Central memory CD8-positive, alpha-beta T cell (primary cell): ENCODE data around the gene ITIH1.

Source experiments
- ATAC-seq: fragments of 150-1000 bp; cut with Tn5 transposase; replicated peaks from 2 replicates; pipeline ENCODE4 v1.10.0; 2022; ENCODE audit warnings: mild to moderate bottlenecking, moderate FRiP score, moderate number of reproducible peaks; ENCODE audit not compliant: poor library complexity, severe bottlenecking; ENCODE audit errors: extremely low read depth
- DNase-seq, 2 donors: peaks; one replicate each; pipeline ENCODE4 v3.0.0; 2021; ENCODE audit warnings: low spot score in 2 of 2
- H3K27ac Mint-ChIP-seq: one replicate; pipeline ENCODE4 v1.8.0; 2022; ENCODE audit warnings: low read depth, mild to moderate bottlenecking, moderate library complexity, mixed read lengths
- H3K27me3 Mint-ChIP-seq: one replicate; pipeline ENCODE4 v1.8.0; 2022; ENCODE audit warnings: mixed read lengths
- H3K36me3 Mint-ChIP-seq: one replicate; pipeline ENCODE4 v1.8.0; 2022; ENCODE audit warnings: mild to moderate bottlenecking, moderate library complexity, mixed read lengths; ENCODE audit not compliant: insufficient read depth
- H3K4me1 Mint-ChIP-seq: one replicate; pipeline ENCODE4 v1.8.0; 2022; ENCODE audit warnings: mixed read lengths
- H3K4me3 Mint-ChIP-seq: one replicate; pipeline ENCODE4 v1.8.0; 2022; ENCODE audit warnings: mild to moderate bottlenecking, moderate library complexity, mixed read lengths
- H3K9me3 Mint-ChIP-seq: one replicate; pipeline ENCODE4 v1.8.0; 2022; ENCODE audit warnings: mixed read lengths

ITIH1 gene

DNA sequence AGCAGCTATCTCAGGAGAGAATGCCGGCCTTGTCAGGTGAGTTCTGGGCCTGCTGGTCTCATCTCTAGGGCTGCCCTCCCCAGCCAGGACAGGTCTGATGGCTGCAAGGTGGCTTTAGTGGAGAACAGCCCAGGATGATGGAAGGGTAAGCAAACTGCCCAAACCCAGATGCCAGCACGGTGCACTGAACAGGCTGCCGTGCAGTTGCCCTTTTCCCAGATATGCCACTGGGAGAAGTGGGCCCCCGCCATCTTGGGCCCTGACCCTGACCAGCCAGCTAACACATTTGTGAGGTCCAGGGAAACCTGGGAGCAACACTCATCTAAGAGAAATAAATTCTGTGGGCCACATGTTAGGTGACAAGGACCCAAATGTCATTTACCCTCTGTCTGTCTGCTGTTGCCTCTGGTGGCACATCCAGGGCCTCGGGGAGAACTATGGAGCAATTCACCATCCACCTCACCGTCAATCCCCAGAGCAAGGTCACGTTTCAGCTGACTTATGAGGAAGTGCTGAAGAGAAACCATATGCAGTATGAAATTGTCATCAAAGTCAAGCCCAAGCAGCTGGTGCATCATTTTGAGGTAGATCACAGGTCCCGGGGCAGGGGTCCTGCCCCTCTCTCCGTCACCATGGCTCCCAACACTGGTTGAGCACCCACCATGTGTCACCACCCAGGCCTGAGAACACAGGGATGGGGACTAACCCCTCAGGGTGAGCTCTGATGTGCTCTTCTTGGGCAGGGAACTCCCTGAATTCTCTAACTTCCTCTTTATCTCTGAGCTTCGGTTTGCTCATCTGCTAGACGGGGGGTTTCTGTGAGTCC lies 1.8 kb downstream of the ITIH1 start:
- peak; percentile 46 for ATAC-seq
- no peaks in the 10 kb centered on the region for H3K36me3 Mint-ChIP-seq
- H3K27me3 Mint-ChIP-seq, result peaks cover 18% of the 10 kb centered on the region
- no peak overlapping the region for H3K4me3 Mint-ChIP-seq
- no peaks in the 10 kb centered on the region for H3K9me3 Mint-ChIP-seq
- peaks cover 5% of the 10 kb centered on the region for H3K4me1 Mint-ChIP-seq
- no peak overlapping the region for H3K27ac Mint-ChIP-seq
- peak in 1 of 2 donors; percentile 5 for DNase-seq

DNA sequence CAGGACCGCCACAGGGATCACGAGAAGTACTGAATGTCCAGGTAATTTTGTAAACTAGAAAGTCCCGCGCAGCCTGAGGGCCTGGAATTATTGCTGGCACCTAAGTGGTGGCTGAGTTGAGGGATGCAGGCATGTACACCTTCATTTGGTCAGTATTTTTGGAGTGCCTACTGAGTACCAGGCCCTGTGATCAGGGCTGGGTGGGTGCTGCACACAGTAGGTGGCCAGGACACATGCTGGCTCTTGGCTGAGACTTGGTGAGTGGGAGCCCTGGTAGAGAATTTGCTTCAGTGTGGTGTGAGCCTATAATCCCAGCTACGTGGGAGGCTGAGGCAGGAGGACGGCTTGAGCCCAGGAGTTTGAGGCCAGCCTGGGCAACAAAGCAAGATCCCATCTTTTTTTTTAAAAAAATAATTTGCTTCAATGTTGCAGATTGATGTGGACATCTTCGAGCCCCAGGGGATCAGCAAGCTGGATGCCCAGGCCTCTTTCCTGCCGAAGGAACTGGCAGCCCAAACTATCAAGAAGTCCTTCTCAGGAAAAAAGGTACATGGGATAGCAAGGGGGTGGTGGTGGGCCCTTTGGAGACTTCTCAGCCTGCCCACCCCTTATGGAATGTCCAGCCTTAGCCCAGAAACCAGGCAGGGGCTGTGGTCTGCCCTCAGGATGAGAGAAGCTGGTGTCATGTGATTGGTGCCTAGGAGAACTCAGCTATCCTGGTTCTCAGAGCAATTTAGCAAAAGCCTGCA lies 2.6 kb downstream of the ITIH1 start:
- Mint-ChIP-seq H3K27me3 (peaks cover 18% of the 10 kb centered on the region), H3K36me3 (no peaks in the 10 kb centered on the region), H3K4me1 (peaks cover 5% of the 10 kb centered on the region), H3K27ac (no peak overlapping the region), H3K9me3 (no peaks in the 10 kb centered on the region), H3K4me3 (no peak overlapping the region)
- ATAC-seq (no peak), DNase-seq (no peak)

DNA sequence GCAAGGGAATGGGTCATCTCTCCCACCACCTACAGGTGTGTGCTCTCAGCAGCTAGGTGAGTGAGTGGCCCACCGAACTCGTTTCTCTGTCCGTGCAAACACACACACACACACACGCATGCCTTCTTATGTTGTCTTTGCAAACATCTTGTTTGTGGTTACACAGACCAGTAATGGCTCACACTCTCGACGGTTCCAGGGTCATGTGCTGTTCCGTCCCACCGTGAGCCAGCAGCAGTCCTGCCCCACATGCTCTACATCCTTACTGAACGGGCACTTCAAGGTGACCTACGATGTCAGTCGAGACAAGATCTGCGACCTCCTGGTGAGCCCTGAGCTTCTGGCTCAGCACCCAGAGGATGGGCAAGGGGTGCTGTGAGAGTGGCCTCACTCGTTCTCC lies 4.3 kb downstream of the ITIH1 start:
- Mint-ChIP-seq H3K27ac (no peak overlapping the region), H3K4me1 (peaks cover 5% of the 10 kb centered on the region), H3K36me3 (no peaks in the 10 kb centered on the region), H3K4me3 (no peak overlapping the region), H3K27me3 (peaks cover 18% of the 10 kb centered on the region), H3K9me3 (no peaks in the 10 kb centered on the region)
- DNase-seq, result no peak
- ATAC-seq, result no peak

DNA sequence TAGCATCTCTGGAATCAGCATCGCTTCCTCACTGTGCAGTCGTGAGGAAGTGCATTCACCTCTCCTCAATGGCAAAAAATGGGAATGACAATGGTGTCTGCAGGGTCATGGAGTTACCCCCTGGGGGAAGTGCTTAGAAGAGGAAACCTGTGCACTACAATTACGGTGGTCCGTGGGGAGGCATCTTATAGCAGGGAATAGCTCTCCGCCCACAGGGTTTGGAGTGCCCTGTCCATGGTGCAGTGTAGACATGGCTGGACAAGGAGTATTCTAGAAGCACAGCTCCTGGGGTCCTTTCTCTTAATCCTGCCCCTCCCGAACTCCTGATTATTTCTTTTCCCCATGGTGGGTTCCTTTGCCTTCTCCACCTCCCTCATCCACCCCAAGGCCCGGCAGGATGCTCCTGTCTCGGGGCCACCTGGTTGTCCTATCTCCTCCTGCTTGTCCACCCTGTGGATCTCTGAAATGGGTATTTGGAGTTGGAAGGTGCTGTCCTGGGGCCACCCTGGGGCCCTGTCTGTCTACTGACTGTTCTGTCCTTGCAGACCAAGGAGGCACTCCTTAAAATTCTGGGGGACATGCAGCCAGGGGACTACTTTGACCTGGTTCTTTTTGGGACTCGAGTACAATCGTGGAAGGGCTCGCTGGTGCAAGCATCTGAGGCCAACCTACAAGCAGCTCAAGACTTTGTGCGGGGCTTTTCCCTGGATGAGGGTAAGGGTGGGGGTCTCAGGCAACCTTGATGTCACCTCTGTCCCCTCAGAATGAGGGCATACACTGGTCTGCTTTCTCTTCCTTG lies 5.2 kb downstream of the ITIH1 start:
- ATAC-seq (no peak), DNase-seq (no peak)
- Mint-ChIP-seq H3K4me3 (no peak overlapping the region), H3K27ac (no peak overlapping the region), H3K9me3 (no peaks in the 10 kb centered on the region), H3K36me3 (no peaks in the 10 kb centered on the region), H3K4me1 (peaks cover 5% of the 10 kb centered on the region), H3K27me3 (peaks cover 18% of the 10 kb centered on the region)

DNA sequence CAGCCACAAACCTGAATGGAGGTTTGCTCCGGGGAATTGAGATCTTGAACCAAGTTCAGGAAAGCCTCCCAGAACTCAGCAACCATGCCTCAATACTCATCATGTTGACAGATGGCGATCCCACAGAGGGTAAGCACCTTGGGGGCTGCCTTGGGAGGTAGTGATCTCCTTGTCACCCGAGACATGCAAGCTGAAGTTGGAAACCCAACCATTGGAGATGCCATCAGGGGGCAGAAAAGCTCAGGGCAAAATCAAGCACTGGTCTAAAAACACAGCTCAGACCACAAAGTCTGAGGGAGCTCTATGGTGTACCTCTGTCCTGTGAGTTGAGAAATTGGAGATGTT lies 5.8 kb downstream of the ITIH1 start:
- no peak overlapping the region for H3K27ac Mint-ChIP-seq
- H3K27me3 Mint-ChIP-seq, result peaks cover 17% of the 10 kb centered on the region
- no peak for DNase-seq

DNA sequence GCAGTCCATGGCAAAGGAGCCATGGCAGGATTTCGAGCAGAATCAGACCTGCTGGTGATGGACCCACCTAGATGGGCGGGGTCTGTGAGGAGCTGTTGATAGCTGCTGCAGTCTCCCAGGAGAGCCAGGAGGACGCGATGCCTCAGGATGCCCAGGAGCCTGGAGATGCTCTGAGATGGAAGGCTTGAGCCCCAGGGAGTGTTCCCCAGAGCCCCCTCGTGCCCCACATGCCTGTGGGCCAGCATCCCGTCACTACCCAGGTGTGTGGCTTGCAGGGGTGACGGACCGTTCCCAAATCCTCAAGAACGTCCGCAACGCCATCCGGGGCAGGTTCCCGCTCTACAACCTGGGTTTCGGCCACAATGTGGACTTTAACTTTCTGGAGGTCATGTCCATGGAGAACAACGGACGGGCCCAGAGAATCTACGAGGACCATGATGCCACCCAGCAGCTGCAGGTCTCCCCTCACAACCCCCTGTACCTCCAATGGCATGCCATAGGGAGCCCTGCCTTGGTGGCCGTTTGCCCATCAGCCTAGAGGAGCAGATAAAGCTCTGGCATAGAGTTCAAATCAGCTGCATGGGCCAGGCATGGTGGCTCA lies 6.7 kb downstream of the ITIH1 start:
- Mint-ChIP-seq H3K4me3 (no peak overlapping the region), H3K27me3 (peaks cover 11% of the 10 kb centered on the region), H3K9me3 (no peaks in the 10 kb centered on the region), H3K36me3 (no peaks in the 10 kb centered on the region), H3K27ac (no peak overlapping the region), H3K4me1 (peaks cover 5% of the 10 kb centered on the region)
- DNase-seq (no peak), ATAC-seq (no peak)

More for the DNA sequence above, 5.8 kb downstream of the ITIH1 start:
- Mint-ChIP-seq H3K36me3 (no peaks in the 10 kb centered on the region), H3K9me3 (no peaks in the 10 kb centered on the region), H3K4me1 (peaks cover 5% of the 10 kb centered on the region), H3K4me3 (no peak overlapping the region)
- ATAC-seq, result no peak

DNA sequence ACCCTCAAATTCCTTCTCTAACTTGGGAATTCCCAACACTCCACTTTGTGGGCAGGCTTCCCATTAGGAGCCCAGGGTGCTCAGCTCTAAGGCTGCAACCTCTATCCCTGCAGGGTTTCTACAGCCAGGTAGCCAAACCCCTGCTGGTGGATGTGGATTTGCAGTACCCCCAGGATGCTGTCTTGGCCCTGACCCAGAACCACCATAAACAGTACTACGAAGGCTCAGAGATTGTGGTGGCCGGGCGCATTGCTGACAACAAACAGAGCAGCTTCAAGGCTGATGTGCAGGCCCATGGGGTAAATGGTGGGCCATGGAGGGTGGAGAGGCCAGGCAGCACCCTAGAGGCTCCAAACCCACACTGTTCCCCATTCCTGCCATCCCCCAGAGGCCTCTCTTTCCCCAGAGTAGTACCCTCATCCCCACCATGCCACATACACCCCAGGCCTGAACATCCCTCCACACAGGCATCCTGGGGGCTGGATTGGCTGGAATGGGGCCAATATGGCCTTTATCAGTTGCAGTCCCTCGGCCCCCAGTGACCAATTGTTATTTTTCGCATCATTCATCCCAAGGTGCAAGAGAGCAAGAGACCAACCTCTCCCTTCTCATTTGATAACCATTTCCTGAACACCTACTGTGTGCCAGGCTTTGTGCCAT lies 7.7 kb downstream of the ITIH1 start:
- H3K4me3 Mint-ChIP-seq, result no peak overlapping the region
- H3K36me3 Mint-ChIP-seq, result no peaks in the 10 kb centered on the region
- ATAC-seq (no peak), DNase-seq (no peak)
- H3K4me1 Mint-ChIP-seq, result peaks cover 5% of the 10 kb centered on the region
- H3K27ac Mint-ChIP-seq, result no peak overlapping the region
- no peaks in the 10 kb centered on the region for H3K9me3 Mint-ChIP-seq
- peaks cover 11% of the 10 kb centered on the region for H3K27me3 Mint-ChIP-seq

DNA sequence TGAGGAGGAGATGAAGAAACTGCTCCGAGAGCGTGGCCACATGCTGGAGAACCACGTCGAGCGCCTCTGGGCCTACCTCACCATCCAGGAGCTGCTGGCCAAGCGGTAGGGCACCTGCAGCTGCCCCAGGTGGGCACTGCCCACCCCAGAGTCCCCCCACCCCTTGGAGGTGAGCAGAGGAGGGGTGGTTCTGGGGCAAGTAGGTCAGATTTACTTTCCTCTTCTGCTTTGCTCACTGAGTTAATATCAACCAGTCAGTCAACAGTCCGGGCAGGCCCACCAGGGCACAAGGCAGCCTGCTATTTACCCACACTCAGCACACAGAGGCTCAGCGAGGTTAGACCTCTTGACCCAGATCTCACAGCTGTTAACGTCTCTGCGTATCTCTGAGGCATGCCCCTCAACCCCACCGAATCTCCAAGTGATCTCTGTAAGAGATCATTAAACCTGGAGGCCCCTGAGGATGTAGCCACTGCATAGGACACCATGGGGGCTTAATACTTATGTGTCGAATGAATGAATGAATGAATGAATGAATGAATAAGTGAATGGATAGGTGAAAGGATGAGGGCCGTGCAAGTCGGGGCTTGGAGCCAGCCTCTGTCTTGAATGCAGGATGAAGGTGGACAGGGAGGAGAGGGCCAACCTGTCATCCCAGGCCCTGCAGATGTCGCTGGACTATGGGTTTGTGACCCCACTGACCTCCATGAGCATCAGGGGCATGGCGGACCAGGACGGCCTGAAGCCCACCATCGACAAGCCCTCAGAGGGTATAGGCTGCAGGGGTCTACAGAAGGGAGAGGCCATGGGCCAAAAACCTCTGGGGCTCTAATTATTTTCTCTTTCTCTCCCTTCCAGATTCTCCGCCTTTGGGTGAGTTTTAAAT lies 9.2 kb downstream of the ITIH1 start:
- Mint-ChIP-seq H3K36me3 (no peaks in the 10 kb centered on the region), H3K27me3 (peaks cover 11% of the 10 kb centered on the region), H3K4me3 (no peak overlapping the region)

DNA sequence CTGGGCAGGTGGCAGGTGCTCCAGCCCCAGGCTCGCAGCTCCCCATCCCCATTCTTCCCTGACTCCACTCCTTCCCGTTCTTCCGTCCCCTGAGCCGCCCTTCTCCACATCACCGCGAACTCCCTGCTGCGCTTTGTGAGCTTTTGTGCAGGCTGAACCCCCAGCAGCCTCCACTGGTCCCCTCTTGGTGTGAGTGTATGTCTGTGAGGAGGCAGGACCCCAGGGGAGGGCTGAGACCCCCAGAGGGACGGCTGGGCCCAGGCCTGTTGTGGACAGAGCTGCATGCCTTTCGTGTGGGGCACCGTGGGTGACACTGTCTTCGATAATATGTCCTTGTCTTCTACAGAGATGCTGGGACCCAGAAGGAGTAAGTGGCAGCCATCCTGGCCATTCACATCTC lies 9.8 kb downstream of the ITIH1 start:
- ATAC-seq (no peak), DNase-seq (no peak)
- Mint-ChIP-seq H3K27me3 (peaks cover 8% of the 10 kb centered on the region), H3K4me1 (no peaks in the 10 kb centered on the region), H3K27ac (no peak overlapping the region), H3K9me3 (no peaks in the 10 kb centered on the region), H3K36me3 (no peaks in the 10 kb centered on the region), H3K4me3 (no peak overlapping the region)

More for the DNA sequence above, 9.2 kb downstream of the ITIH1 start:
- Mint-ChIP-seq H3K4me1 (peaks cover 4% of the 10 kb centered on the region), H3K9me3 (no peaks in the 10 kb centered on the region), H3K27ac (no peak overlapping the region)
- ATAC-seq, result no peak
- no peak for DNase-seq

DNA sequence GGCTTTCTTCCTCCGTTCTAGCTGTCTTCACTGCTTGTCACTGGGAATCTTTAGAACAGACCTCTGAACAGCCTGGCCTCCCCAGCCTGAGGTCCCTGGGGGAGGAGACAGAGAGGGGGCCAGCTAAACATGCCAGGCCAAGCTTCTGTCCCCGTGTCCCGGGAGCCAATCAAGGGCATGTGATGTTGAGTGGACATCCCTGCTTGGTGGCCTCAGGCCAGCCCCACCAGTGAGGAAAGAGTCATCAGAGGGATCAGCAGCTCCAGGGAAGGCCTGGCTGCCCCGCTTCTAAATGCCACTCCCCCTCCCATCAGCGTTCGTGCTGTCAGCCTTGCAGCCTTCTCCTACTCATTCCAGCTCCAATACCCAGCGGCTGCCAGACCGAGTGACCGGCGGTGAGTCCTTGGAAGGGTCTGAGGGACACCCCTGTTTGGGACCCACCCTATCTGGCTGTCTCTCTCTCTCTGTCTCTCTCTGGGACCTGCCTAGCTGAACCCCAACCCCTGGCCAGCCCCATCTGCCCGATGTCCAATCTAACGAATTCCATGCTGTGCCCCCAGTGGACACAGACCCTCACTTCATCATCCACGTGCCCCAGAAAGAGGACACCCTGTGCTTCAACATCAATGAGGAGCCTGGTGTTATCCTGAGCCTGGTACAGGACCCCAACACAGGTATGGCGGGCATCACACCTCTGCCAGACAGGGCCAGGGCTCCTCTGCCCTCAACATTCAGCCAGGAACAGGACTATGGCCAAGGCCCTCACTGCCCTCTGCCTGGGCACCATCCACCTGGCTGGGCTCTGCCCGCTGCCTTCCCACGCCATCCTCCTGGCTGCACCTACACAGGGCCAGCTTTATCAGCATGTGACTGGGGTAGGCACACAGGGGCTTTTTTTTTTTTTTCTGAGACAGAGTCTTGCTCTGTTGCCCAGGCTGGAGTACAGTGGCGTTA lies 10.6 kb downstream of the ITIH1 start:
- ATAC-seq (no peak), DNase-seq (no peak)
- Mint-ChIP-seq H3K36me3 (no peaks in the 10 kb centered on the region), H3K4me1 (no peaks in the 10 kb centered on the region), H3K4me3 (no peak overlapping the region), H3K9me3 (no peaks in the 10 kb centered on the region), H3K27me3 (peaks cover 1% of the 10 kb centered on the region), H3K27ac (no peak overlapping the region)
